Heart left ventricle (tissue), 16 donors: Measurements from ENCODE around the gene PDE6B. TPM values are rescaled to one million over a fixed set of nuclear protein-coding genes. Genes with fewer than 3 reads are reported as not detected.
"Not testable (repeated sequence)": the region's sequence is repeated elsewhere in the genome, so short reads cannot be mapped to it uniquely, and the experiment has no call there.

Source experiments
- ATAC-seq, 4 donors: fragments of 200-7000 bp; cut with Tn5 transposase; one replicate each; pipeline ENCODE4 v1.9.1; 2020 to 2022; ENCODE audit warnings: moderate library complexity in 4 of 4, mild to moderate bottlenecking in 3 of 4, moderate number of reproducible peaks in 1 of 4
- DNase-seq, 5 donors: peaks; one replicate each; pipeline ENCODE4 v3.0.0-alpha.2; 2020
- H3K27ac ChIP-seq, 12 donors: fragments of 200-600 bp; sonication (generic) in 4 of 12; one replicate each; pipeline versions ENCODE4 v1.5.0 to v1.8.0; 2016 to 2022; ENCODE audit warnings: mild to moderate bottlenecking in 2 of 12
- H3K27me3 ChIP-seq, 9 donors: fragments of 200-600 bp; sonication (generic) in 2 of 9; one replicate each; pipeline versions ENCODE4 v1.5.1 to v1.8.0; 2016 to 2022; ENCODE audit warnings: mild to moderate bottlenecking in 3 of 9
- H3K36me3 ChIP-seq, 9 donors: fragments of 200-600 bp; sonication (generic) in 2 of 9; one replicate each; pipeline versions ENCODE4 v1.5.0 to v1.8.0; 2018 to 2022; ENCODE audit warnings: mild to moderate bottlenecking in 2 of 9
- H3K4me1 ChIP-seq, 12 donors: fragments of 200-600 bp; sonication (generic) in 4 of 12; one replicate each; pipeline versions ENCODE4 v1.5.0 to v1.8.0; 2016 to 2022; ENCODE audit warnings: mild to moderate bottlenecking in 3 of 12
- H3K4me3 ChIP-seq, 12 donors: fragments of 200-600 bp; sonication (generic) in 4 of 12; one replicate each; pipeline versions ENCODE4 v1.5.0 to v1.8.0; 2017 to 2022; ENCODE audit warnings: mild to moderate bottlenecking in 9 of 12, moderate library complexity in 4 of 12
- H3K9me3 ChIP-seq, 12 donors: fragments of 200-600 bp; sonication (generic) in 4 of 12; one replicate each; pipeline versions ENCODE4 v1.5.0 to v1.8.0; 2016 to 2022; ENCODE audit warnings: mild to moderate bottlenecking in 1 of 12
- POLR2A ChIP-seq, 2 donors: fragments of 450-650 bp; IDR thresholded peaks; one replicate each; pipeline ENCODE4 v1.6.1; 2017; ENCODE audit warnings: antibody characterized with exemption in 2 of 2, mild to moderate bottlenecking in 2 of 2, moderate library complexity in 2 of 2
- whole genome bisulfite sequencing, 4 donors: extraction: QIAGEN DNeasy Blood & Tissue Kit in 2 of 4; methylation state at CpG; one replicate each; pipeline versions ENCODE4 v1.1.5 to v1.1.7; 2013 to 2018; 5-methylcytosine and 5-hydroxymethylcytosine counted together
- intact Hi-C, 10 donors: fragments of 100-400 bp; cut with DNase I; formaldehyde crosslinking; loops; one replicate each; pipeline versions ENCODE4 v1.11.1 to v1.14.2; 2022
- polyA plus RNA-seq, 2 donors: library from polyadenylated mRNA; stranded (reverse); fragments of 200-250 nt; gene quantifications; one replicate each; pipeline ENCODE4 v1.2.3, GENCODE V29; 2013
- total RNA-seq, 9 donors: library from RNA; depleted of rRNA in 2 of 9; stranded (reverse); fragments of >200 nt in 2 of 9; fragmentation: NEBNext Ultra II Directional in 3 of 9; extraction: Animal tissue kit (Norgen Biotek cat#: 25700) in 3 of 9; gene quantifications; one replicate each; pipeline versions ENCODE4 v1.1.0 to v1.2.4, GENCODE V29; 2016 to 2023
- TF ChIP-seq, protein P1 (sequence below), 12 donors: fragments of 200-600 bp; sonication (generic) in 4 of 12; IDR thresholded peaks; one replicate each; pipeline versions ENCODE4 v1.5.0 to v1.8.0; 2018 to 2022; ENCODE audit warnings: antibody characterized with exemption in 12 of 12, mild to moderate bottlenecking in 5 of 12
- donor health status: ischemic (EF 13 %, LVEDD 7.1; RV severe dilation, severe dysfunction).
- donor health status: healthy with polysubstance abuse.
- donor health status: DM: no; HTN: yes; CAD: no.
- donor health status: DM: no; HTN: no; CAD: no.
- donor health status: ischemic (EF 25% LVEDD 6.9; RV normal size, moderate dysfunction).
- donor health status: ischemic (EF 25% LVEDD 5.7; RV mildly dilated, moderate dysfunction).
- donor health status: healthy.
- donor health status: DM: yes; HTN: yes; CAD: no.
- donor health status: ischemic (EF 35%, LVEDD 5.7; RV mildly dilated, moderate dysfunction).
- donor health status: nonischemic (EF 11% LVEDD 7.7; RV severe dilation, severe dysfunction).
- donor health status: DM: yes; HTN: yes; CAD: no.
- donor health status: PGD.
- donor health status: ischemic (EF 29% LVEDD 5.4; RV normal size, mild dysfunction).
- donor health status: nonischemic (EF 23%, LVEDD 6.1; RV moderate dilation, normal function).

The PDE6B gene
- total and polyA plus RNA-seq, 11 donors = 0.61 to 8.4 (median 3.5) TPM

DNA sequence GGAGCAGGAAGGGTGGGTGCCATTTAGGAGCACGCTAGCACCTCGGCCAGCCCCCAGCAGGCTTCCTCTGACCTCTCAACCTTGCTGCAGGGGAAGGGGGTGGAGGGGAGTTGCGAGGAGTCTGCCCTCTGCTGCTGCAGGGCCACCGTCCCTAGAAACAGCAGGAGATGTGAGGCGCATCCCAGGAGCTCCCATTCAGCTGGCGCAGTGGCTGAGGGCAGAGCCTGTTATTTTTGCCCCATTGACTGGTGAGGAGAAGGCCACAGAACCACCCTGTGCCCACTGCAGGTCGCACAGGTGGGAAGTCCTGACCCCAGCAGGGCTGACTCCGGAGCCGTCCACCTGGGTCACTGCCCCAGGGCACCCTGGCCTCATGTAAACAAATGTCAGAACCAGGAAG lies 8.0 kb downstream of the PDE6B start:
- DNase-seq = no peak
- H3K27me3 ChIP-seq = peaks cover 0 to 17% (median 0%) of the 10 kb centered on the region in 9 donors

DNA sequence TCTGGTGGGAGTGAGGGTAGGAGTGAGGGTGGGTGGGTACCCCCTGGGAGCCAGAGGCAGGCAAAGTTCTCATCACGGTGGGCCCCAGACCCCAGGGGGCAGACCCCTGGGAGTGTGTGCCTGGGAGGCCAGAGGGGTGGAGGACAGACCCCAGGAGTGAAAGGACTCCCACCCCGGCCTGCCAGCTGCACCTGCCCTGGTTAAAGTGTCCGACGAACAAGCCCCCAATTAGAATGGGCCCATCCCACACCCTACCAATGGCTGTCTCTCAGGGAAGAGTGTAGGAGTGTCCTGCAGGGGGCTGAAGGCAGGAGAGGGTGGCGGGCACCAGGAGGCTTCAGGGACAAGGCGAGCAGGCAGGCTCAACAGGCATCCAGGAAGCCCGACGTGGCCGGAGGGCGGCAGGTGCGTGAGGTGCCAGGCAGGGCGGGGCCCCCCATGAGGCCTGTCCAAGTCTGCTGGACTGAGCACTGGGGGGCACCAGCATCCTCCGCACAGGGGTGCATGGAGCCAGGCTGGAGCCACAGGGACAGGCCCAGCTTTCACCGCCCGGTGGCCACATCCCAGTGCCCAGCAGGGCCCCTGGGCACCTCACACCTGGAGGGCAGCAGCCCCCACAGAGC lies 8.7 kb downstream of the PDE6B start:
- peak in 2 of 5 donors; percentile 15 to 51 for DNase-seq
- Histone ChIP-seq H3K36me3 (no peaks in the 10 kb centered on the region), H3K27ac (no peak overlapping the region), H3K4me1 (no peaks in the 10 kb centered on the region), H3K4me3 (no peak overlapping the region), H3K27me3 (peaks cover 0 to 21% (median 0%) of the 10 kb centered on the region in 9 donors), H3K9me3 (peaks cover 0 to 11% (median 0%) of the 10 kb centered on the region in 12 donors)
- 55 to 78% (median 63%) methylated on average over 5 to 15 of the region's 15 CpGs for WGBS, 4 donors
- intact Hi-C loops = no loop called here
- TF ChIP-seq POLR2A (IDR thresholded peaks at IDR 0.05) = no peak
- TF ChIP-seq, protein P1, sequence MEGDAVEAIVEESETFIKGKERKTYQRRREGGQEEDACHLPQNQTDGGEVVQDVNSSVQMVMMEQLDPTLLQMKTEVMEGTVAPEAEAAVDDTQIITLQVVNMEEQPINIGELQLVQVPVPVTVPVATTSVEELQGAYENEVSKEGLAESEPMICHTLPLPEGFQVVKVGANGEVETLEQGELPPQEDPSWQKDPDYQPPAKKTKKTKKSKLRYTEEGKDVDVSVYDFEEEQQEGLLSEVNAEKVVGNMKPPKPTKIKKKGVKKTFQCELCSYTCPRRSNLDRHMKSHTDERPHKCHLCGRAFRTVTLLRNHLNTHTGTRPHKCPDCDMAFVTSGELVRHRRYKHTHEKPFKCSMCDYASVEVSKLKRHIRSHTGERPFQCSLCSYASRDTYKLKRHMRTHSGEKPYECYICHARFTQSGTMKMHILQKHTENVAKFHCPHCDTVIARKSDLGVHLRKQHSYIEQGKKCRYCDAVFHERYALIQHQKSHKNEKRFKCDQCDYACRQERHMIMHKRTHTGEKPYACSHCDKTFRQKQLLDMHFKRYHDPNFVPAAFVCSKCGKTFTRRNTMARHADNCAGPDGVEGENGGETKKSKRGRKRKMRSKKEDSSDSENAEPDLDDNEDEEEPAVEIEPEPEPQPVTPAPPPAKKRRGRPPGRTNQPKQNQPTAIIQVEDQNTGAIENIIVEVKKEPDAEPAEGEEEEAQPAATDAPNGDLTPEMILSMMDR (IDR thresholded peaks at IDR 0.05) = no peak
- ATAC-seq = no peak

More for the DNA sequence above, 8.0 kb downstream of the PDE6B start:
- Histone ChIP-seq H3K4me1 (no peaks in the 10 kb centered on the region), H3K27ac (no peak overlapping the region), H3K9me3 (peaks cover 0 to 11% (median 0%) of the 10 kb centered on the region in 12 donors), H3K36me3 (no peaks in the 10 kb centered on the region), H3K4me3 (no peak overlapping the region)
- intact Hi-C loops = no loop called here
- ATAC-seq = no peak
- 56 to 70% (median 64%) methylated on average over 7 to 9 of the region's 9 CpGs for WGBS, 4 donors
- TF ChIP-seq, protein P1 (IDR thresholded peaks at IDR 0.05) = no peak
- no peak for TF ChIP-seq POLR2A (IDR thresholded peaks at IDR 0.05)

DNA sequence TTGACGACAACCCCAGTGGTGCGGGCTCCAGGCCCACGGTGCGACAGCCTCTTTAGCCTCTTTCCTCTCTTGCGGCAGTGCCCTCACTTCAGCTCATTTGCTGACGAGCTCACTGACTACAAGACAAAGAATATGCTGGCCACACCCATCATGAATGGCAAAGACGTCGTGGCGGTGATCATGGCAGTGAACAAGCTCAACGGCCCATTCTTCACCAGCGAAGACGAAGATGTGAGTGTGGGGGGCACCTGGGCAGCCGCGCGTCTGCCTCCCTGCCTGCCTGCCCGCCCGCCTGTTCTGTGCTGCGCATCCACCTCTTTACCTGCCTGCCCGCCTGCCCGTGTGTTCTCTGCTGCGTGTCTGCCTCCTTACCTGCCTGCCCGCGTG lies 9.2 kb downstream of the PDE6B start:
- 73 to 80% (median 77%) methylated on average over 20 to 23 of the region's 23 CpGs for WGBS, 4 donors
- no peak for TF ChIP-seq POLR2A (IDR thresholded peaks at IDR 0.05)
- TF ChIP-seq, protein P1 (IDR thresholded peaks at IDR 0.05) = no peak

DNA sequence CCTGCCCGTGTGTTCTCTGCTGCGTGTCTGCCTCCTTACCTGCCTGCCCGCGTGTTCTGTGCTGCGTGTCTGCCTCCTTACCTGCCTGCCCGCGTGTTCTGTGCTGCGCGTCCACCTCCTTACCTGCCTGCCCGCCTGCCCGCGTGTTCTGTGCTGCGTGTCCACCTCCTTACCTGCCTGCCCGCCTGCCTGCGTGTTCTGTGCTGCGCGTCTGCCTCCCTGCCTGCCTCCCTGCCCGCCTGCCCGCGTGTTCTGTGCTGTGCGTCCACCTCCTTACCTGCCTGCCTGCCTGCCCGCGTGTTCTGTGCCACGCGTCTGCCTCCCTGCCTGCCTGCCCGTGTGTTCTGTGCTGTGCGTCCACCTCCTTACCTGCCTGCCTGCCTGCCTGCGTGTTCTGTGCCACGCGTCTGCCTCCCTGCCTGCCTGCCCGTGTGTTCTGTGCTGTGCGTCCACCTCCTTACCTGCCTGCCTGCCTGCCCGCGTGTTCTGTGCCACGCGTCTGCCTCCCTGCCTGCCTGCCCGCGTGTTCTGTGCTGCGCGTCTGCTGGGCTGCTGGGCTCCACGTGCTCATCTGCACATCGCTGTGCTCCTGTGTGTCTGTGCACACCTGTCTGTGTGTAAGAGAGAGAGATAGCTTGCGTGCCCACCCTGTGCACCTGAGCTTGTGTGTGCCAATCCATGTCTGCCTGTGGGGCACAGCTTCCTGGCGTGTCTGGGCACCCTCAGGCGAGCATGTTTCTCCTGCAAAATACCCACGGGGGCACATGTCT lies 9.9 kb downstream of the PDE6B start:
- Histone ChIP-seq H3K9me3 (peaks cover 0 to 11% (median 0%) of the 10 kb centered on the region in 12 donors), H3K27me3 (peaks cover 0 to 30% (median 0%) of the 10 kb centered on the region in 9 donors)
- intact Hi-C loops, ATAC-seq, H3K4me3 ChIP-seq, H3K4me1 ChIP-seq, H3K27ac ChIP-seq, H3K36me3 ChIP-seq: not testable (repeated sequence)
- DNase-seq = peak in 1 of 5 donors; percentile 15
- WGBS, 4 donors = 91 to 93% (median 92%) methylated on average over 32 to 46 of the region's 46 CpGs

More for the DNA sequence above, 9.2 kb downstream of the PDE6B start:
- H3K27ac ChIP-seq = no peak overlapping the region
- peaks cover 0 to 11% (median 0%) of the 10 kb centered on the region in 12 donors for H3K9me3 ChIP-seq
- H3K27me3 ChIP-seq = peaks cover 0 to 27% (median 0%) of the 10 kb centered on the region in 9 donors
- no peak for DNase-seq
- intact Hi-C loops = no loop called here
- H3K36me3 ChIP-seq = no peaks in the 10 kb centered on the region
- no peak for ATAC-seq
- no peak overlapping the region for H3K4me3 ChIP-seq
- H3K4me1 ChIP-seq = no peaks in the 10 kb centered on the region
